Lower leg skin (tissue), 4 donors: ENCODE data around the gene SLC35A3. TPM values are rescaled to one million over a fixed set of nuclear protein-coding genes. Genes with fewer than 3 reads are reported as not detected.
A peak's percentile ranks its signal among the peaks of the same experiment; 100 is the strongest.

Experiments
- DNase-seq, 2 donors: peaks; one replicate each; pipeline ENCODE4 v3.0.0-alpha.2; 2019; ENCODE audit warnings: low spot score in 2 of 2
- H3K4me3 ChIP-seq: fragments of 200-600 bp; sonication (generic); 2 replicates; pipeline ENCODE4 v1.5.1; 2017; ENCODE audit warnings: mild to moderate bottlenecking, low read depth; ENCODE audit not compliant: poor library complexity, severe bottlenecking
- CTCF ChIP-seq, 3 donors: fragments of 450-650 bp; IDR thresholded peaks; one replicate each; pipeline ENCODE4 v1.5.1; 2016; ENCODE audit warnings: antibody characterized with exemption in 3 of 3, mild to moderate bottlenecking in 3 of 3, moderate library complexity in 2 of 3
- POLR2A ChIP-seq, 2 donors: fragments of 450-650 bp; IDR thresholded peaks; one replicate each; pipeline ENCODE4 v1.6.1; 2016 to 2017; ENCODE audit warnings: antibody characterized with exemption in 2 of 2, mild to moderate bottlenecking in 1 of 2, moderate library complexity in 1 of 2
- WGBS, 2 donors: methylation state at CpG; one replicate each; pipeline ENCODE4 v1.1.5; 2018; 5-methylcytosine and 5-hydroxymethylcytosine counted together
- intact Hi-C: fragments of 100-400 bp; cut with DNase I; formaldehyde crosslinking; loops from one replicate; pipeline ENCODE4 v1.15.0; 2023; ENCODE audit warnings: low total_unique reads
- total RNA-seq, 4 donors: library from RNA; depleted of rRNA; stranded (reverse); fragments of >200 nt; gene quantifications; one replicate each; pipeline ENCODE4 v1.1.0, GENCODE V29; 2016

Gene SLC35A3
- total RNA-seq, 4 donors from 2014 or later, result 19.6 to 23.9 (median 22.4) TPM

GRCh38 chr1:100076319-100076718 lies 106.5 kb downstream of the SLC35A3 start:
- no peak overlapping the region for H3K4me3 ChIP-seq
- intact Hi-C loops, result no loop called here
- no peak for DNase-seq
- TF ChIP-seq CTCF (IDR thresholded peaks at IDR 0.05) (no peak), POLR2A (IDR thresholded peaks at IDR 0.05) (no peak)
- WGBS, 2 donors, result 82 to 92% methylated on average over 2 of the region's 2 CpGs

GRCh38 chr1:100076744-100077143 lies 106.9 kb downstream of the SLC35A3 start:
- TF ChIP-seq CTCF (IDR thresholded peaks at IDR 0.05) (no peak), POLR2A (IDR thresholded peaks at IDR 0.05) (no peak)
- intact Hi-C loops, result no loop called here
- no peak overlapping the region for H3K4me3 ChIP-seq
- DNase-seq, result no peak

- intact Hi-C loops, result no loop called here
- WGBS, 2 donors, result 85% methylated on average over 5 of the region's 5 CpGs
- H3K4me3 ChIP-seq, result no peak overlapping the region
- DNase-seq, result peak in 1 of 2 donors; percentile 32
- TF ChIP-seq CTCF (IDR thresholded peaks at IDR 0.05), result no peak
- no peak for TF ChIP-seq POLR2A (IDR thresholded peaks at IDR 0.05)
Observed at GRCh38 chr1:100077531-100077930, 107.7 kb downstream of the SLC35A3 start.

GRCh38 chr1:100080331-100080730 lies 110.5 kb downstream of the SLC35A3 start:
- H3K4me3 ChIP-seq, result no peak overlapping the region
- TF ChIP-seq POLR2A (IDR thresholded peaks at IDR 0.05), result no peak
- TF ChIP-seq CTCF (IDR thresholded peaks at IDR 0.05), result no peak
- WGBS, 2 donors, result 82 to 86% methylated on average over 3 of the region's 3 CpGs
- intact Hi-C loops, result no loop called here
- DNase-seq, result no peak

Other genes with a start within 250 kb of the SLC35A3 start
- 10 to 100 TPM; 25.0 to 37.1 (median 28.2) TPM for gene FRRS1, start 203.4 kb upstream of the SLC35A3 start, total RNA-seq
- gene AGL, start 119.6 kb upstream of the SLC35A3 start, total RNA-seq, result 10 to 100 TPM in 1 of 4 donors, 1 to 10 TPM in 3; 8.1 to 12.9 (median 8.8) TPM
- gene SASS6, start 162.9 kb downstream of the SLC35A3 start, total RNA-seq, result 1 to 10 TPM in 3 of 4 donors, under 1 TPM in 1; 0.84 to 2.7 (median 1.8) TPM
- 10 to 100 TPM; 10.3 to 43.5 (median 13.4) TPM for gene TRMT13, start 163.2 kb downstream of the SLC35A3 start, total RNA-seq
- gene LRRC39, start 208.3 kb downstream of the SLC35A3 start, total RNA-seq, result 1 to 10 TPM in 3 of 4 donors, not detected in 1; 1.2 to 1.6 (median 1.2) TPM